C4-2B (cell line): ENCODE results near the gene XYLT1.

Experiments used
- CTCF ChIP-seq: fragments of 450-650 bp; conservative IDR thresholded peaks from 2 replicates; pipeline ENCODE4 v1.5.1; 2017; ENCODE audit warnings: mild to moderate bottlenecking
- ZFX ChIP-seq: fragments of 450-650 bp; IDR thresholded peaks from 2 replicates; pipeline ENCODE4 v1.6.1; 2017

- TF ChIP-seq CTCF, result no peak
- TF ChIP-seq ZFX, result no peak
Measured at GRCh38 chr16:17286443-17286842, 184.3 kb downstream of the XYLT1 start.
